ENCODE measurements around the gene PSMB7. TPM values are rescaled to one million over a fixed set of nuclear protein-coding genes. Genes with fewer than 3 reads are reported as not detected.

The PSMB7 gene
- total and polyA plus RNA-seq, 2 donors from 2014 or later = 105 to 250 TPM

DNA sequence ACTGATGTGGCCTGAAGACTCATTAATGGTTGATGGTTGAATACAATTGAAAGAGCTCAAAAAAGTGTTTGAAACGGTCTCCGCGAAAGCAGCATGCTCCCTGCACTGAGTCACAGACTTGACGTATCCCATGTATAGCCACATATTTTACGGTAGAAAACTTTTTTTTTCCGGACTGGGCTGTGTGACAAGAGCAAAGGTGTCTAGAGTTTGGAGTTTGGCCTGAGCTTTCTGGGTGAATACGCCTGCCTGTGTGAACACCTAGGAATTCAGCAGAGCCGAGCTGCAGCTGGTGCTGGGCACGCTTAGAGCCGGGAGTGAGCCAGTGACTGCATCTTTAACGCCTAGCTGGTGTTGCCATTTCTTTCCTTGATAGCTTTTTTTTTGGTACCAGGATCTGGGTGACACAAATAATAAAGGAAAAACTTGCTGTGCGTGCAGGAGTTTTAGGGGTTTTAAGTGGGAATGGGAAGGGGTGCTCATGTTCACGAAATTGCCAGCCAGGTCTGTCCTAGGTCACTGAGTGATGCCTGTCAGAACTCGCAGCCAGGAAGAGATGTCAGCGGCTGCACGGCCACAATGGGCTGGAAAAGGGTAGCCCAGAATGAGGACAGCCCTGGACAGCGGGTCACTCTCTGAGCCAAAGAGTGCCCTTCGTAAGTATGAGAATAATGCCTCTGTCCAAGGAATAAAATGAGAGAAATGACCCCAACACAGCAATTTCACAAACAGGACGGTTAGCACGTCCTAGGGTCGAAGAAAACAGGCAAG, 51.7 kb downstream of the PSMB7 start:
- Histone ChIP-seq H3K9ac (ENCODE audit: low read length in 3 of 3) (no peak overlapping the region), H3K27ac (ENCODE audit: low read depth in 2 of 2, low read length in 2 of 2) (peak overlapping the region in 1 of 2 donors; percentile 14), H3K4me1 (ENCODE audit: control insufficient read depth in 2 of 3, insufficient read depth in 2 of 3, low read depth in 1 of 3, low read length in 3 of 3) (peaks cover 0 to 2% (median 0%) of the 10 kb centered on the region in 3 donors), H3K27me3 (ENCODE audit: control insufficient read depth, insufficient read depth, low read length) (no peaks in the 10 kb centered on the region), H3K4me3 (ENCODE audit: low read length in 3 of 3) (no peak overlapping the region), H3K9me3 (ENCODE audit: control insufficient read depth in 2 of 3, insufficient read depth in 1 of 3, low read length in 3 of 3) (no peaks in the 10 kb centered on the region), H3K36me3 (ENCODE audit: control insufficient read depth in 2 of 3, insufficient read depth in 3 of 3, low read length in 3 of 3) (no peaks in the 10 kb centered on the region)
- DNase-seq = no peak
- no peak for FAIRE-seq
- TF ChIP-seq, protein P1, sequence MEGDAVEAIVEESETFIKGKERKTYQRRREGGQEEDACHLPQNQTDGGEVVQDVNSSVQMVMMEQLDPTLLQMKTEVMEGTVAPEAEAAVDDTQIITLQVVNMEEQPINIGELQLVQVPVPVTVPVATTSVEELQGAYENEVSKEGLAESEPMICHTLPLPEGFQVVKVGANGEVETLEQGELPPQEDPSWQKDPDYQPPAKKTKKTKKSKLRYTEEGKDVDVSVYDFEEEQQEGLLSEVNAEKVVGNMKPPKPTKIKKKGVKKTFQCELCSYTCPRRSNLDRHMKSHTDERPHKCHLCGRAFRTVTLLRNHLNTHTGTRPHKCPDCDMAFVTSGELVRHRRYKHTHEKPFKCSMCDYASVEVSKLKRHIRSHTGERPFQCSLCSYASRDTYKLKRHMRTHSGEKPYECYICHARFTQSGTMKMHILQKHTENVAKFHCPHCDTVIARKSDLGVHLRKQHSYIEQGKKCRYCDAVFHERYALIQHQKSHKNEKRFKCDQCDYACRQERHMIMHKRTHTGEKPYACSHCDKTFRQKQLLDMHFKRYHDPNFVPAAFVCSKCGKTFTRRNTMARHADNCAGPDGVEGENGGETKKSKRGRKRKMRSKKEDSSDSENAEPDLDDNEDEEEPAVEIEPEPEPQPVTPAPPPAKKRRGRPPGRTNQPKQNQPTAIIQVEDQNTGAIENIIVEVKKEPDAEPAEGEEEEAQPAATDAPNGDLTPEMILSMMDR (IDR thresholded peaks at IDR 0.05; ENCODE audit: borderline replicate concordance, extremely low read depth, insufficient read depth) = no peak
- intact Hi-C loops (cut with DNase I) = no loop called here

DNA sequence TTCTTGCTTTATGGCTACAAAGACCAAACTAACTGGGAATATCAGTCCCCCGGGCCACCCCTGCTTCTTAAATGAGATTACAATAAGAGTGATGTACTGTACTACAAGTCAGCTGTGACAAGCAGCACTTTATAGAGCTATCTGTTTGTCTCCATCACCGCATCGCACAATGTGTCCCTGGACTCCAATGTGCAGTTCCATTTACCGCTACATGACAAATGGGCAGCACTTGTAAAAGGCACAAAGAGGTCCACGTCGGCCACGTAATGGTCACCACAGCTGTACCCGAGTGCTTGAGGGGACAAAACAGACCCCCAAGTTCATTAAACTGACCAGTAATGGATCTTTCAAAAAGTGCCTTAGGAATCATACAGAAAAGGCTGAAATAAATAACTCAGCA, 54.1 kb downstream of the PSMB7 start:
- TF ChIP-seq, protein P1 (IDR thresholded peaks at IDR 0.05; ENCODE audit: borderline replicate concordance, extremely low read depth, insufficient read depth) = no peak
- Histone ChIP-seq H3K27ac (ENCODE audit: low read depth in 2 of 2, low read length in 2 of 2) (no peak overlapping the region), H3K9me3 (ENCODE audit: control insufficient read depth in 2 of 3, insufficient read depth in 1 of 3, low read length in 3 of 3) (no peaks in the 10 kb centered on the region), H3K9ac (ENCODE audit: low read length in 3 of 3) (no peak overlapping the region), H3K27me3 (ENCODE audit: control insufficient read depth, insufficient read depth, low read length) (no peaks in the 10 kb centered on the region), H3K4me3 (ENCODE audit: low read length in 3 of 3) (no peak overlapping the region), H3K36me3 (ENCODE audit: control insufficient read depth in 2 of 3, insufficient read depth in 3 of 3, low read length in 3 of 3) (peaks cover 0 to 8% (median 0%) of the 10 kb centered on the region in 3 donors), H3K4me1 (ENCODE audit: control insufficient read depth in 2 of 3, insufficient read depth in 2 of 3, low read depth in 1 of 3, low read length in 3 of 3) (peaks cover 0 to 6% (median 0%) of the 10 kb centered on the region in 3 donors)
- no peak for DNase-seq
- no peak for FAIRE-seq
- intact Hi-C loops (cut with DNase I) = no loop called here

DNA sequence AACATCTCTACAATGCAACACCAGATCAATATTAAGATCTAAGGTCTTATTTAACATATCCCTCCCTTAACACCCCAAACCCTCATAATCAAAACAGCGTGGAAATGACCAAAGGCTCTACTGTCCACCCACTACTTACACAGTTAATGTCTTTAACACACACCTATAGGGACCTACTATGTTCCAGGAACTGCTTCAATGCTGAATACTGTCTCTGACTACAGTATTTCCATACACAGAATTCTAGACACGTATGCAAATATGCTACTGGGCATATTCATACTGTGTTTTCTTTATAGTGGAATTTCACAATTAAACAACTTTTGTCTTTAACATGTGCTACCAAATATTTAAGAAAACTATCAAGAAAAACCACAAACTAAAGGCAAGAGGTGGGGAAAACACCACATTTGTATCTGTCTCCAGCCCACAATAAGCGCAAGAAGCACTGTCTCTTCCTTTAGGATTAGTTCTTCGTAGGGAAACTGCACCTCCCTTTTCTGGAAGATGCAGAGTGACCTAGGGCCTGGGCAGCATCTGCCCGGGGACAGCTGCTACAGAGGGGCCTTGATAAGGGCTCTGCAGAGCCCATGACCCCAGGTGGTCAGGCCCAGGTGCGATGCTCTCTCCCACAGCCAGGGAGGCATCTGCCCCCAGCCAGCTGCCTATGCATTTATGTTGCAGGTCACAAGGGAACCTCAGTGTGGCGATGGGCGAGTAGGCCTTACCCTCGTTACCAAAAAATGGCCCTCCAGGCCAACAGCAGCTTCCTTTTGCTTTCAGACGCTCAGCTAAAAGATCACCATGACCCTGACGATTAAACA, 55.2 kb downstream of the PSMB7 start:
- Histone ChIP-seq H3K9me3 (ENCODE audit: control insufficient read depth in 2 of 3, insufficient read depth in 1 of 3, low read length in 3 of 3) (no peaks in the 10 kb centered on the region), H3K9ac (ENCODE audit: low read length in 3 of 3) (no peak overlapping the region), H3K36me3 (ENCODE audit: control insufficient read depth in 2 of 3, insufficient read depth in 3 of 3, low read length in 3 of 3) (peaks cover 0 to 8% (median 0%) of the 10 kb centered on the region in 3 donors), H3K4me1 (ENCODE audit: control insufficient read depth in 2 of 3, insufficient read depth in 2 of 3, low read depth in 1 of 3, low read length in 3 of 3) (peaks cover 0 to 6% (median 0%) of the 10 kb centered on the region in 3 donors), H3K27ac (ENCODE audit: low read depth in 2 of 2, low read length in 2 of 2) (no peak overlapping the region), H3K4me3 (ENCODE audit: low read length in 3 of 3) (no peak overlapping the region), H3K27me3 (ENCODE audit: control insufficient read depth, insufficient read depth, low read length) (no peaks in the 10 kb centered on the region)
- FAIRE-seq = no peak
- DNase-seq = no peak
- TF ChIP-seq, protein P1 (IDR thresholded peaks at IDR 0.05; ENCODE audit: borderline replicate concordance, extremely low read depth, insufficient read depth) = no peak
- intact Hi-C loops (cut with DNase I) = no loop called here

All from kidney (tissue), 14 donors.